H1 (cell line): ENCODE results near the gene NINJ2. TPM values are rescaled to one million over a fixed set of nuclear protein-coding genes. Genes with fewer than 3 reads are reported as not detected.

Source experiments
- CTCF ChIA-PET: fragments of 300-600 bp; sonication (Branson Sonifier 250); formaldehyde crosslinking; loops from one replicate; lab custom pipeline; 2021; ENCODE audit not compliant: partially characterized antibody; lab: Charles Lee
- POLR2A ChIA-PET: fragments of 300-600 bp; sonication (Branson Sonifier 250); formaldehyde crosslinking; loops from one replicate; lab custom pipeline; 2021; ENCODE audit warnings: inconsistent platforms; ENCODE audit not compliant: partially characterized antibody; lab: Charles Lee
- DNase-seq, 2 experiments: peaks; one replicate each; pipeline versions ENCODE4 v3.0.0 to v3.0.0-alpha.2; 2010 to 2022; ENCODE audit warnings: low spot score in 2 of 2, low read depth in 1 of 2, mixed read lengths in 1 of 2
- FAIRE-seq: peaks from 2 replicates; lab custom pipeline; 2011; peaks lifted over from hg19 to GRCh38; lab: Jason Lieb, UNC
- H2AFZ ChIP-seq: 2 replicates; pipeline ENCODE4 v1.8.1; 2012; ENCODE audit warnings: low read length, inconsistent platforms
- H2AK5ac ChIP-seq: 2 replicates; pipeline ENCODE4 v1.6.1; 2013; ENCODE audit warnings: low read depth, low read length
- H2BK120ac ChIP-seq: replicated peaks from 2 replicates; pipeline ENCODE3; 2013; ENCODE audit warnings: low read depth, low read length, inconsistent platforms
- H2BK12ac ChIP-seq: 2 replicates; pipeline ENCODE4 v1.6.1; 2013; ENCODE audit warnings: low read depth, low read length
- H2BK15ac ChIP-seq: 2 replicates; pipeline ENCODE4 v1.6.1; 2013; ENCODE audit warnings: low read length
- H2BK20ac ChIP-seq: 2 replicates; pipeline ENCODE4 v1.6.1; 2013; ENCODE audit warnings: low read length
- H2BK5ac ChIP-seq: 2 replicates; pipeline ENCODE4 v1.6.1; 2013; ENCODE audit warnings: low read depth, low read length
- H3K14ac ChIP-seq: 2 replicates; pipeline ENCODE4 v1.6.1; 2013; ENCODE audit warnings: inconsistent platforms; ENCODE audit not compliant: insufficient read length
- H3K18ac ChIP-seq: 2 replicates; pipeline ENCODE4 v1.6.1; 2013; ENCODE audit warnings: low read length; ENCODE audit errors: extremely low read depth
- H3K23ac ChIP-seq: 2 replicates; pipeline ENCODE4 v1.6.1; 2013; ENCODE audit warnings: inconsistent platforms; ENCODE audit not compliant: insufficient read length
- H3K23me2 ChIP-seq: 2 replicates; pipeline ENCODE4 v1.6.1; 2013; ENCODE audit warnings: low read depth, low read length
- H3K27ac ChIP-seq: 2 replicates; pipeline ENCODE4 v1.6.1; 2011; ENCODE audit warnings: low read depth, low read length, inconsistent platforms
- H3K27me3 ChIP-seq, 4 experiments: replicated peaks in 1 of 4; 1 replicate in 1 of 4; 2 replicates in 3 of 4; pipeline versions ENCODE4 v1.6.1 to v1.8.1; 2011 to 2013; ENCODE audit warnings: low read length in 3 of 4, mild to moderate bottlenecking in 3 of 4, inconsistent platforms in 2 of 4, mixed read lengths in 2 of 4, moderate library complexity in 1 of 4; ENCODE audit not compliant: control insufficient read depth in 3 of 4, insufficient read depth in 3 of 4; ENCODE audit errors: extremely low read depth in 1 of 4
- H3K36me3 ChIP-seq, 4 experiments: 2 replicates each; pipeline versions ENCODE4 v1.6.1 to v1.8.1; 2011 to 2013; ENCODE audit warnings: mild to moderate bottlenecking in 4 of 4, low read length in 3 of 4, moderate library complexity in 2 of 4, control low read depth in 1 of 4, inconsistent platforms in 1 of 4; ENCODE audit not compliant: insufficient read depth in 4 of 4, control insufficient read depth in 2 of 4
- H3K4ac ChIP-seq: replicated peaks from 2 replicates; pipeline ENCODE3; 2013; ENCODE audit warnings: low read length, low read depth, mixed read lengths, inconsistent platforms; ENCODE audit not compliant: insufficient read length
- H3K4me1 ChIP-seq, 4 experiments: replicated peaks in 1 of 4; 1 replicate in 1 of 4; 2 replicates in 3 of 4; pipeline versions ENCODE4 v1.6.1 to v1.8.1; 2011 to 2013; ENCODE audit warnings: low read length in 3 of 4, inconsistent platforms in 2 of 4, mixed read lengths in 1 of 4; ENCODE audit not compliant: insufficient read depth in 4 of 4, control insufficient read depth in 3 of 4
- H3K4me2 ChIP-seq, 2 experiments: 2 replicates each; pipeline versions ENCODE4 v1.6.1 to v1.8.1; 2011 to 2013; ENCODE audit warnings: low read depth in 2 of 2, low read length in 2 of 2, control low read depth in 1 of 2, inconsistent platforms in 1 of 2, mild to moderate bottlenecking in 1 of 2; ENCODE audit not compliant: insufficient read depth in 1 of 2
- H3K4me3 ChIP-seq, 4 experiments: fragments of 200-600, 300-600 bp in 1 of 4; sonication (generic), shearing (Covaris generic), sonication (Bioruptor Twin) in 1 of 4; 2 replicates each; pipeline versions ENCODE4 v1.5.1 to v1.8.1; 2011 to 2016; ENCODE audit warnings: low read length in 4 of 4, low read depth in 3 of 4, control low read depth in 2 of 4, inconsistent platforms in 2 of 4, mild to moderate bottlenecking in 2 of 4, mixed read lengths in 1 of 4, moderate library complexity in 1 of 4; ENCODE audit not compliant: insufficient read depth in 2 of 4; ENCODE audit errors: extremely low read depth in 1 of 4
- H3K56ac ChIP-seq: replicated peaks from 2 replicates; pipeline ENCODE3; 2013; ENCODE audit warnings: low read depth, mild to moderate bottlenecking, mixed read lengths, low read length, inconsistent platforms; ENCODE audit not compliant: insufficient read length
- H3K79me1 ChIP-seq: 2 replicates; pipeline ENCODE4 v1.6.1; 2013; ENCODE audit warnings: low read depth, low read length, control low read depth
- H3K79me2 ChIP-seq, 2 experiments: 2 replicates each; pipeline versions ENCODE4 v1.6.1 to v1.8.1; 2012 to 2013; ENCODE audit warnings: low read length in 2 of 2, mild to moderate bottlenecking in 2 of 2, inconsistent platforms in 1 of 2; ENCODE audit not compliant: insufficient read depth in 2 of 2, control insufficient read depth in 1 of 2
- H3K9ac ChIP-seq, 4 experiments: replicated peaks in 1 of 4; 1 replicate in 1 of 4; 2 replicates in 3 of 4; pipeline versions ENCODE4 v1.6.1 to v1.8.1; 2011 to 2013; ENCODE audit warnings: low read depth in 3 of 4, low read length in 3 of 4, control low read depth in 2 of 4, mild to moderate bottlenecking in 2 of 4, moderate library complexity in 2 of 4, inconsistent platforms in 1 of 4; ENCODE audit errors: extremely low read depth in 1 of 4
- H3K9me3 ChIP-seq, 2 experiments: 2 replicates each; pipeline versions ENCODE4 v1.6.1 to v1.8.1; 2012 to 2013; ENCODE audit warnings: mild to moderate bottlenecking in 2 of 2, moderate library complexity in 2 of 2, control low read depth in 1 of 2, inconsistent platforms in 1 of 2, low read depth in 1 of 2, low read length in 1 of 2, mixed read lengths in 1 of 2; ENCODE audit not compliant: insufficient read depth in 2 of 2
- H4K20me1 ChIP-seq, 2 experiments: replicated peaks in 1 of 2; 2 replicates each; pipeline versions ENCODE3 to v1.8.1; 2011 to 2013; ENCODE audit warnings: inconsistent platforms in 2 of 2, low read length in 2 of 2, mild to moderate bottlenecking in 1 of 2; ENCODE audit not compliant: insufficient read depth in 2 of 2, control insufficient read depth in 1 of 2
- H4K5ac ChIP-seq: 2 replicates; pipeline ENCODE4 v1.6.1; 2013; ENCODE audit warnings: low read length, low read depth, mixed read lengths, inconsistent platforms; ENCODE audit not compliant: insufficient read length
- H4K8ac ChIP-seq: 2 replicates; pipeline ENCODE4 v1.8.0; 2013; ENCODE audit warnings: mild to moderate bottlenecking, moderate library complexity, low read length, inconsistent platforms; ENCODE audit not compliant: insufficient read depth; ENCODE audit errors: extremely low read depth
- H4K91ac ChIP-seq: replicated peaks from 2 replicates; pipeline ENCODE3; 2013; ENCODE audit warnings: low read length, mixed read lengths, inconsistent platforms; ENCODE audit not compliant: insufficient read length
- ASH2L ChIP-seq: fragments of 200-600, 300-600 bp; sonication (generic); IDR thresholded peaks from one replicate; pipeline ENCODE4 v1.7.1; 2017; ENCODE audit warnings: low read length
- CBX5 ChIP-seq: fragments of 300-800, 300-1000 bp; sonication (generic); IDR thresholded peaks from 2 replicates; pipeline ENCODE4 v1.7.1; 2016; ENCODE audit warnings: antibody characterized with exemption, low read length, low read depth
- CHD2 ChIP-seq: IDR thresholded peaks from 2 replicates; pipeline ENCODE4 v1.6.1; 2012; ENCODE audit warnings: low read length, improper control_type of control experiment
- HDAC2 ChIP-seq, 2 experiments: fragments of 300-600 bp in 1 of 2; sonication (generic) in 1 of 2; IDR thresholded peaks; 2 replicates each; pipeline ENCODE4 v1.6.1; 2011 to 2012; ENCODE audit warnings: low read depth in 2 of 2, low read length in 2 of 2, mild to moderate bottlenecking in 2 of 2, moderate library complexity in 2 of 2, borderline replicate concordance in 1 of 2, inconsistent platforms in 1 of 2
- MAFK ChIP-seq: IDR thresholded peaks from 2 replicates; pipeline ENCODE4 v1.6.1; 2012; ENCODE audit warnings: low read depth, mild to moderate bottlenecking, improper control_type of control experiment, low read length
- NRF1 ChIP-seq: IDR thresholded peaks from 2 replicates; pipeline ENCODE4 v1.6.1; 2011; ENCODE audit warnings: mild to moderate bottlenecking, low read depth, low read length, improper control_type of control experiment
- RBBP5 ChIP-seq: IDR thresholded peaks from 2 replicates; pipeline ENCODE4 v1.7.1; 2012; ENCODE audit warnings: low read depth, mild to moderate bottlenecking, inconsistent platforms, low read length, moderate library complexity, borderline replicate concordance
- RFX5 ChIP-seq: IDR thresholded peaks from 2 replicates; pipeline ENCODE4 v1.6.1; 2011; ENCODE audit warnings: low read depth, low read length, improper control_type of control experiment, borderline replicate concordance
- RXRA ChIP-seq: IDR thresholded peaks from 2 replicates; pipeline ENCODE4 v1.6.1; 2011; ENCODE audit warnings: low read depth, mild to moderate bottlenecking, low read length, moderate library complexity; ENCODE audit not compliant: insufficient read depth
- SAP30 ChIP-seq: fragments of 300-600 bp; sonication (generic); IDR thresholded peaks from 2 replicates; pipeline ENCODE4 v1.7.1; 2012; ENCODE audit warnings: low read length, moderate library complexity, mild to moderate bottlenecking, inconsistent platforms; ENCODE audit not compliant: insufficient read depth, insufficient replicate concordance
- SIRT6 ChIP-seq: IDR thresholded peaks from one replicate; pipeline ENCODE4 v1.7.1; 2012; ENCODE audit warnings: low read length, inconsistent platforms
- WGBS, 2 experiments: shearing (Covaris generic) in 1 of 2; methylation state at CpG; one replicate each; pipeline versions ENCODE4 v1.1.6 to v1.1.7; 2013 to 2015; ENCODE audit warnings: low lambda C conversion rate in 2 of 2, mixed read lengths in 2 of 2, inconsistent platforms in 1 of 2, low coverage in 1 of 2, missing lambda C conversion rate in 1 of 2; ENCODE audit not compliant: insufficient replicate concordance in 2 of 2, insufficient coverage in 1 of 2, insufficient read length in 1 of 2; ENCODE audit errors: extremely low coverage in 1 of 2, missing lambda C conversion rate in 1 of 2; 5-methylcytosine and 5-hydroxymethylcytosine counted together
- polyA plus RNA-seq, 7 experiments: library from polyadenylated mRNA; depleted of rRNA in 3 of 7; stranded (reverse) in 5 of 7; unstranded in 2 of 7; fragments of >200 nt in 5 of 7; fragments of 200-250 nt in 2 of 7; gene quantifications; 1 replicate in 5 of 7; 2 replicates in 1 of 7; 4 replicates in 1 of 7; pipeline versions ENCODE4 v1.2.1 to v1.2.3, GENCODE V29; 2011 to 2013; ENCODE audit warnings: missing spikeins in 2 of 7, mixed read lengths in 2 of 7
- total RNA-seq: library from RNA; stranded (reverse); fragmentation: NEBNext Ultra II Directional; extraction: Animal tissue kit (Norgen Biotek cat#: 25700); gene quantifications from 2 replicates; pipeline ENCODE4 v1.2.1, GENCODE V29; 2021

Gene NINJ2
- total and polyA plus RNA-seq, 2 of the 8 experiments (the other 6 are each of a cell fraction or from before 2014, with no cell fraction given), result 1.4 TPM; not detected in 1

DNA sequence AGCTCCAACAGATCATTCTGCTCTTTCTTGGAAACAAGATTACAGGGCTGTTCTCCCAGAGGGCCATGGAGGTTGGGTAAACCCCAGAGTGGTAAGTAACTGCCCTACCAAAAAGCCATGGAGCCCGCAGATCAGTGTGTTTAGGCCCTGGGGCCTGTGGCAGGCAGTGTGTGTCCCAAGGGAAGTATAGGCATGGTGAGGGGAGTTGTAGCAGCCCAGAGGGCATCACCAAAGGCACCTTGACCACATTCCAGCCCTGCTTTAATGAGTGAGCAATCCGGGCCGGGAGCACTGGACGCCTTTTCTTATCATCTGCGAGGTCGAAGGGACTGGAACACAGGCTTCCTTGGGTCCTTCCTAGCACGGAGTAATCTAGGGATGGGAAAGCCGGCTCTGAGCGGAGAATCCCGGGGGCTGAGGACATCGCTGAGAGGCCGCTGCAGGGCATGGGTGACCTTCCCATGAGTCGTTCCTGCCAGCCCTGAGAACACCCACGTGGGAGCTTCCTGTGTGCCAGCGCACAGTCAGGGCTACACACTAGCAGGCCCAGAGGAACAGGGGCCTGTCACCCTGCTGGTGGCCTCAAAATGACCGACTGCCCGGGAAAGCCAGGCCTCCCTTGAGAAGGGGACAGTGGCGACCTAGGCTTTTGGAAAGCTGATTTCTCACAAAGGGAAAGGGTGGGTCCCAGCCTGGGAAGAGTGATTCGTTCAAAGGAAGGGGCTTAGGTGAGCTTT lies 91.3 kb downstream of the NINJ2 start:
- no peak overlapping the region for H3K4me3 ChIP-seq
- H4K5ac ChIP-seq, result no peak overlapping the region
- no peak overlapping the region for H2AK5ac ChIP-seq
- H2BK5ac ChIP-seq, result no peak overlapping the region
- H3K4me2 ChIP-seq, result no peak overlapping the region; a peak in 1 of 4 replicates
- ChIA-PET CTCF (interaction anchor here (0.6 to 2.7 kb wide), 9 partner anchors 9 to 244 kb away, joined by 3 to 23 read pairs (median 4); partner anchors contain the start of gene WNK1), POLR2A (interaction anchor here (0.6 to 2.4 kb wide), 4 partner anchors 25 to 1423 kb away, joined by 3 to 7 read pairs (median 4); partner anchors contain the start of genes RAD52 and WNK1)
- no peak overlapping the region for H2BK15ac ChIP-seq
- no peaks in the 10 kb centered on the region for H3K79me2 ChIP-seq
- no peak overlapping the region for H3K56ac ChIP-seq
- H3K4ac ChIP-seq, result no peak overlapping the region
- DNase-seq (no peak), FAIRE-seq (no peak)
- no peak overlapping the region for H3K9ac ChIP-seq
- H3K23ac ChIP-seq, result no peak overlapping the region
- H2BK20ac ChIP-seq, result no peak overlapping the region
- H3K9me3 ChIP-seq, result no peaks in the 10 kb centered on the region
- no peak for TF ChIP-seq MAFK
- no peak for TF ChIP-seq ASH2L
- no peak for TF ChIP-seq RXRA
- no peak for TF ChIP-seq RFX5
- TF ChIP-seq RBBP5, result no peak
- no peak for TF ChIP-seq CBX5
- TF ChIP-seq CHD2, result no peak
- no peak for TF ChIP-seq SIRT6
- TF ChIP-seq SAP30, result no peak
- TF ChIP-seq HDAC2 (IDR thresholded peaks at IDR 0.05; ENCODE audit: borderline replicate concordance in 1 of 2, low read depth in 2 of 2, low read length in 2 of 2), result no peak
- TF ChIP-seq NRF1, result no peak
- H4K20me1 ChIP-seq, result no peaks in the 10 kb centered on the region
- no peak overlapping the region for H2BK120ac ChIP-seq
- peaks cover 0 to 12% (median 10%) of the 10 kb centered on the region in 4 experiments; a peak in 6 of 7 replicates for H3K27me3 ChIP-seq
- no peak overlapping the region for H3K27ac ChIP-seq
- no peaks in the 10 kb centered on the region for H3K36me3 ChIP-seq
- no peak overlapping the region for H3K14ac ChIP-seq
- H3K4me1 ChIP-seq, result peaks cover 0 to 9% (median 6%) of the 10 kb centered on the region in 4 experiments; a peak in 5 of 7 replicates
- no peak overlapping the region for H2BK12ac ChIP-seq
- H2AFZ ChIP-seq, result no peak overlapping the region; the same call in 1 of the 2 replicates
- H3K23me2 ChIP-seq, result peaks cover 9% of the 10 kb centered on the region
- no peak overlapping the region for H4K91ac ChIP-seq
- H4K8ac ChIP-seq, result no peak overlapping the region; the same call in 1 of the 2 replicates
- H3K79me1 ChIP-seq, result no peaks in the 10 kb centered on the region
- 89% methylated on average over 18 of the region's 19 CpGs; no CpG with 5 or more reads in 1 of the 2 experiments for WGBS, 2 experiments
- no peak overlapping the region for H3K18ac ChIP-seq
